PC-3 (cell line): ENCODE results near the gene MKLN1. TPM values are rescaled to one million over a fixed set of nuclear protein-coding genes. Genes with fewer than 3 reads are reported as not detected.

Experiments used
- ATAC-seq: fragments of 200-7000 bp; cut with Tn5 transposase; 2 replicates; pipeline ENCODE4 v1.9.1; 2020; ENCODE audit warnings: mild to moderate bottlenecking, moderate library complexity
- BruUV-seq: library from RNA; stranded (reverse); fragments of 400-500 nt; replicated peaks from 2 replicates; lab custom pipeline; 2021; lab: Mats Ljungman, UMichigan
- CTCF ChIA-PET: fragments of 300-600 bp; sonication (Branson Sonifier 250); formaldehyde crosslinking; loops from one replicate; lab custom pipeline; 2022; ENCODE audit warnings: antibody characterized with exemption; lab: Charles Lee
- POLR2A ChIA-PET: fragments of 300-600 bp; sonication (Branson Sonifier 250); formaldehyde crosslinking; loops from one replicate; lab custom pipeline; 2022; ENCODE audit warnings: antibody characterized with exemption; ENCODE audit not compliant: unreplicated experiment; lab: Charles Lee
- DNase-seq: peaks from one replicate; pipeline ENCODE4 v3.0.0-alpha.2; 2015
- H2AFZ ChIP-seq: fragments of 300-600 bp; sonication (generic); 2 replicates; pipeline ENCODE4 v1.6.0; 2016; ENCODE audit warnings: antibody characterized with exemption, low read length
- H3F3A ChIP-seq: fragments of 300-600 bp; sonication (generic); one replicate; pipeline ENCODE4 v1.6.0; 2017; ENCODE audit warnings: antibody characterized with exemption, low read length, control low read depth, mild to moderate bottlenecking; ENCODE audit not compliant: unreplicated experiment
- H3K27ac ChIP-seq: fragments of 300-600 bp; sonication (generic); 2 replicates; pipeline ENCODE4 v1.5.1; 2016; ENCODE audit warnings: mild to moderate bottlenecking, low read length
- H3K27me3 ChIP-seq: fragments of 300-600 bp; sonication (generic); 2 replicates; pipeline ENCODE4 v1.6.1; 2016; ENCODE audit warnings: low read length, mixed read lengths
- H3K36me3 ChIP-seq: fragments of 300-600 bp; sonication (generic); 2 replicates; pipeline ENCODE4 v1.6.1; 2016; ENCODE audit warnings: low read depth, mixed run types, low read length, mixed read lengths
- H3K4me1 ChIP-seq: fragments of 300-600 bp; sonication (generic); 2 replicates; pipeline ENCODE4 v1.5.1; 2016; ENCODE audit warnings: low read length; ENCODE audit not compliant: insufficient read depth
- H3K4me2 ChIP-seq: fragments of 300-600 bp; sonication (generic); 2 replicates; pipeline ENCODE4 v1.6.0; 2016; ENCODE audit warnings: low read length
- H3K4me3 ChIP-seq: fragments of 300-600 bp; sonication (generic); 2 replicates; pipeline ENCODE4 v1.5.1; 2016; ENCODE audit warnings: mild to moderate bottlenecking, low read length, mixed read lengths
- H3K79me2 ChIP-seq: fragments of 300-600 bp; sonication (generic); 2 replicates; pipeline ENCODE4 v1.6.1; 2017; ENCODE audit warnings: low read length, mixed read lengths
- H3K9ac ChIP-seq: fragments of 300-600 bp; sonication (generic); 2 replicates; pipeline ENCODE4 v1.6.0; 2016; ENCODE audit warnings: mild to moderate bottlenecking, low read length
- H3K9me2 ChIP-seq: fragments of 300-600 bp; sonication (generic); replicated peaks from 2 replicates; pipeline ENCODE4 v1.6.1; 2016; ENCODE audit warnings: mixed run types, low read length, mixed read lengths
- H3K9me3 ChIP-seq: fragments of 300-600 bp; sonication (generic); 2 replicates; pipeline ENCODE4 v1.6.1; 2016; ENCODE audit warnings: low read length, mixed read lengths
- H4K20me1 ChIP-seq: fragments of 300-600 bp; sonication (generic); 2 replicates; pipeline ENCODE4 v1.6.1; 2016; ENCODE audit warnings: low read length, mixed read lengths
- CTCF ChIP-seq: fragments of 300-600 bp; sonication (generic); conservative IDR thresholded peaks from 2 replicates; pipeline ENCODE4 v1.5.1; 2017; ENCODE audit warnings: antibody characterized with exemption, low read depth, mild to moderate bottlenecking, low read length
- EZH2 ChIP-seq: fragments of 300-600 bp; sonication (generic); IDR thresholded peaks from one replicate; pipeline ENCODE4 v1.6.1; 2017; ENCODE audit warnings: antibody characterized with exemption, mild to moderate bottlenecking, low read length; ENCODE audit not compliant: unreplicated experiment
- EZH2phosphoT487 ChIP-seq: fragments of 300-600 bp; sonication (generic); IDR thresholded peaks from 2 replicates; pipeline ENCODE4 v1.6.1; 2018; ENCODE audit warnings: mild to moderate bottlenecking, antibody characterized with exemption, low read length, borderline replicate concordance
- intact Hi-C: fragments of 100-400 bp; cut with micrococcal nuclease; formaldehyde crosslinking; loops from 2 replicates; pipeline ENCODE4 v1.9.0; 2023
- total RNA-seq: library from RNA; depleted of rRNA; stranded (reverse); fragments of >200 nt; gene quantifications from 2 replicates; pipeline ENCODE4 v1.2.3, GENCODE V29; 2014

The MKLN1 gene
- total RNA-seq, 1 experiment from 2014 or later, result 16.3 TPM

DNA sequence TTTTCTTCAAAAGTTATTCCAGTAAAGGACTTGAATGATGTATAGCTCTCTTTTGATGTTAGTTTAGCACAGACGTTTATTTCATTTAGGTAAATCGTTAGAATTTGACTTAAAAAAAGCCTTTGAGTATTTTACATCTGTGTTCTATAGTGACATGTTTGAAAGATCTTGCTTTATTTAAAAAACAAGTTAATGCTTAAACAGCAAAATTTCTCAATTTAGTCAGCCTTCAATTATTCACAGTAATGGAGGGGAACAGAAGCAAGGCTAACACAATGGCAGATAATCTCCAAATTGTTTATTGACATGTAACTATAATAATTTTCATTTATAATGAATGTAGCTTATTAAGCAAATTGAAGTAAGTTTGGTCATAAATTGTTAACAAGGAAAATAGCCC, 63.5 kb downstream of the MKLN1 start:
- no peak overlapping the region for H2AFZ ChIP-seq
- no peak overlapping the region for H3K27ac ChIP-seq
- no peaks in the 10 kb centered on the region for H3K9me3 ChIP-seq
- no peaks in the 10 kb centered on the region for H3K27me3 ChIP-seq
- no TSS peak for BruUV-seq
- no peak for ATAC-seq
- TF ChIP-seq CTCF, result no peak
- TF ChIP-seq EZH2, result no peak
- TF ChIP-seq EZH2phosphoT487, result no peak
- H3K79me2 ChIP-seq, result peaks cover 17% of the 10 kb centered on the region
- H3F3A ChIP-seq, result no peaks in the 10 kb centered on the region
- ChIA-PET CTCF (no interaction called here), POLR2A (no interaction called here)
- no peak overlapping the region for H3K4me2 ChIP-seq
- no peak for DNase-seq
- H3K4me3 ChIP-seq, result no peak overlapping the region
- intact Hi-C loops, result no loop called here
- no peaks in the 10 kb centered on the region for H4K20me1 ChIP-seq
- no peak overlapping the region for H3K9ac ChIP-seq
- H3K9me2 ChIP-seq, result no peaks in the 10 kb centered on the region
- peaks cover 5% of the 10 kb centered on the region; the same call in 1 of the 2 replicates for H3K4me1 ChIP-seq
- H3K36me3 ChIP-seq, result 0 out of 2 replicates have a peak, but pooled peaks cover 8% of the 10 kb centered on the region

DNA sequence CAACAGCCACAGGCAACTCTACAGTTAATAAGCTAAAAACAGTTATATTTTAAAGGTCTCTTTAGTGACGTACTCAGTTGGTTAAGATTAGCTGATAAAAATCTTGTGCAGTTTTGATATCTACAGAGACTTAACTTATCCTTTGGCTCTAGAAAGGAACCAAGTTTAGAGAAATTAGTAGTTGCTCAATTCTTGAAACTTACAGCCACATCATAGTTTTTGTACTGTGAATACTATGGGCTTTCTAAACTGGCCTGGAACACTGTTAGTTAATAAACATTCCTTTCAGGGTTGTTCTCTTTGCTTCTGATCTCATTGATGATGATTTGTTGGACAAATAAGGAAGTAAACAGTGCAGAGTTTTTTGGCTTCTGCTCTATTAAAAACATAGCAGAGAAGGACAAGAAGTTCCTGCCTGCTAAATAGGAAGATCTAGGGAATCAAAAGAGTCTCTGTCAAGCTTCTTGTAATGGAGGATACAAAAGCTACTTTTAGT, 73.1 kb downstream of the MKLN1 start:
- Histone ChIP-seq H3K36me3 (peaks cover 33% of the 10 kb centered on the region), H3K27ac (peak overlapping the region; percentile 12; the same call in 1 of the 2 replicates), H3K4me3 (no peak overlapping the region), H3K9me2 (no peaks in the 10 kb centered on the region), H3K4me1 (peaks cover 6% of the 10 kb centered on the region; the same call in 1 of the 2 replicates), H3K79me2 (no peaks in the 10 kb centered on the region), H2AFZ (no peak overlapping the region), H3K4me2 (no peak overlapping the region), H3K9ac (no peak overlapping the region), H3F3A (no peaks in the 10 kb centered on the region), H3K27me3 (no peaks in the 10 kb centered on the region), H4K20me1 (no peaks in the 10 kb centered on the region), H3K9me3 (no peaks in the 10 kb centered on the region)
- POLR2A ChIA-PET, result interaction anchor here (0.6 kb wide), 1 partner anchor 281 kb away, joined by 3 read pairs; no protein-coding TSS in a partner anchor
- CTCF ChIA-PET, result no interaction called here
- ATAC-seq (peak; percentile 94), DNase-seq (peak; percentile 35)
- no TSS peak for BruUV-seq
- intact Hi-C loops, result no loop called here
- TF ChIP-seq EZH2phosphoT487 (no peak), EZH2 (no peak), CTCF (no peak)

- H3F3A ChIP-seq, result no peaks in the 10 kb centered on the region
- CTCF ChIA-PET, result no interaction called here
- no peak for TF ChIP-seq EZH2
- no peak for TF ChIP-seq EZH2phosphoT487
- no peak for TF ChIP-seq CTCF
- ATAC-seq, result peak; percentile 84
- H3K27ac ChIP-seq, result peak overlapping the region; percentile 12; the same call in 1 of the 2 replicates
- peaks cover 6% of the 10 kb centered on the region; the same call in 1 of the 2 replicates for H3K4me1 ChIP-seq
- no peak overlapping the region for H3K4me2 ChIP-seq
- no peaks in the 10 kb centered on the region for H3K79me2 ChIP-seq
- no peaks in the 10 kb centered on the region for H3K9me2 ChIP-seq
- no peaks in the 10 kb centered on the region for H3K9me3 ChIP-seq
- H2AFZ ChIP-seq, result no peak overlapping the region
- H3K27me3 ChIP-seq, result no peaks in the 10 kb centered on the region
- H3K36me3 ChIP-seq, result peaks cover 33% of the 10 kb centered on the region
- intact Hi-C loops, result no loop called here
- no peak for DNase-seq
- H3K9ac ChIP-seq, result no peak overlapping the region
- no peaks in the 10 kb centered on the region for H4K20me1 ChIP-seq
- H3K4me3 ChIP-seq, result no peak overlapping the region
- POLR2A ChIA-PET, result interaction anchor here (0.6 kb wide), 1 partner anchor 282 kb away, joined by 3 read pairs; no protein-coding TSS in a partner anchor
- no TSS peak for BruUV-seq
These were observed 73.5 kb downstream of the MKLN1 start for GRCh38 chr7:131401194-131401593.
